Left ventricle myocardium inferior (tissue), 1 donor: Measurements from ENCODE around the gene NCR1. TPM values are rescaled to one million over a fixed set of nuclear protein-coding genes. Genes with fewer than 3 reads are reported as not detected.
"Not testable (repeated sequence)": the region's sequence is repeated elsewhere in the genome, so short reads cannot be mapped to it uniquely, and the experiment has no call there.

Experiments
- DNase-seq: peaks from one replicate; pipeline ENCODE4 v3.0.0-alpha.2; 2020
- H3K27ac ChIP-seq: fragments of 200-600 bp; replicated peaks from 2 replicates; pipeline ENCODE4 v1.8.0; 2021
- H3K27me3 ChIP-seq: fragments of 200-600 bp; 2 replicates; pipeline ENCODE4 v1.8.0; 2021; ENCODE audit warnings: low read depth
- H3K36me3 ChIP-seq: fragments of 200-600 bp; 2 replicates; pipeline ENCODE4 v1.8.0; 2021
- H3K4me1 ChIP-seq: fragments of 200-600 bp; 2 replicates; pipeline ENCODE4 v1.8.0; 2021
- H3K4me3 ChIP-seq: fragments of 200-600 bp; 2 replicates; pipeline ENCODE4 v1.8.0; 2021; ENCODE audit warnings: mild to moderate bottlenecking, moderate library complexity
- H3K9me3 ChIP-seq: fragments of 200-600 bp; replicated peaks from 2 replicates; pipeline ENCODE4 v1.8.0; 2021
- intact Hi-C: fragments of 100-400 bp; cut with micrococcal nuclease; formaldehyde crosslinking; loops from one replicate; pipeline ENCODE4 v1.11.0; 2022
- total RNA-seq: library from RNA; stranded (reverse); fragmentation: NEBNext Ultra II Directional; extraction: Animal tissue kit (Norgen Biotek cat#: 25700); gene quantifications from one replicate; pipeline ENCODE4 v1.2.1, GENCODE V29; 2021
- TF ChIP-seq, protein P1 (sequence below): fragments of 200-600 bp; IDR thresholded peaks from 2 replicates; pipeline ENCODE4 v1.8.0; 2021; ENCODE audit warnings: antibody characterized with exemption, mild to moderate bottlenecking, borderline replicate concordance
- donor health status: DM: no; HTN: yes; CAD: no; lungs with severe emphysema.

Gene NCR1
- total RNA-seq, 1 donor from 2014 or later = 0.30 TPM

DNA sequence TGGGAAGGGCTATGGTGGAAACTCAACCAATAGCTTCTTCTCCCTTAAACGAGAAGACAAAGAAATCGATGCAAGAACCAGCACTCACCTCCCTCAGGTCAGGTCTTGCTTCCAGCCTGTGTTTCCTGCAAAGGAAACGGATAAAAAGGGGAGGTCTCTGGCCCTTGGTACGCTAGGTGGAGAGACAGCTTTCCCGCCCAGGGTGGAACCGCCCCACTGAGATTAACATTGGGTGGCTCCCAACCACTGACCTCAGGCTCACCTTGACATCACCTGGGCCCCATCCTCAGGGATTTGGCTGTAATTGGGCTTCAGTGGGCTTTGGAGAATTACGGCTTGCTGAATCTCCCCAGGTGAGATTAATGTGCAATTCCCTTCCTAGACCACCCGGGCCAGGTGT is 41.4 kb downstream of the NCR1 start, which contains the start of gene NLRP7:
Gene NLRP7, minus strand, starts transcription at position 150 of the 400 bp plus-strand sequence.
- intact Hi-C loops = no loop called here
- no peaks in the 10 kb centered on the region for H3K9me3 ChIP-seq
- no peak for DNase-seq
- H3K27me3 ChIP-seq = peaks cover 63% of the 10 kb centered on the region
- no peak within 1 kb of the TSS for H3K27ac ChIP-seq
- H3K4me3 ChIP-seq = no peak within 1 kb of the TSS
- H3K36me3 ChIP-seq = no peaks in the 10 kb centered on the region
- TF ChIP-seq, protein P1, sequence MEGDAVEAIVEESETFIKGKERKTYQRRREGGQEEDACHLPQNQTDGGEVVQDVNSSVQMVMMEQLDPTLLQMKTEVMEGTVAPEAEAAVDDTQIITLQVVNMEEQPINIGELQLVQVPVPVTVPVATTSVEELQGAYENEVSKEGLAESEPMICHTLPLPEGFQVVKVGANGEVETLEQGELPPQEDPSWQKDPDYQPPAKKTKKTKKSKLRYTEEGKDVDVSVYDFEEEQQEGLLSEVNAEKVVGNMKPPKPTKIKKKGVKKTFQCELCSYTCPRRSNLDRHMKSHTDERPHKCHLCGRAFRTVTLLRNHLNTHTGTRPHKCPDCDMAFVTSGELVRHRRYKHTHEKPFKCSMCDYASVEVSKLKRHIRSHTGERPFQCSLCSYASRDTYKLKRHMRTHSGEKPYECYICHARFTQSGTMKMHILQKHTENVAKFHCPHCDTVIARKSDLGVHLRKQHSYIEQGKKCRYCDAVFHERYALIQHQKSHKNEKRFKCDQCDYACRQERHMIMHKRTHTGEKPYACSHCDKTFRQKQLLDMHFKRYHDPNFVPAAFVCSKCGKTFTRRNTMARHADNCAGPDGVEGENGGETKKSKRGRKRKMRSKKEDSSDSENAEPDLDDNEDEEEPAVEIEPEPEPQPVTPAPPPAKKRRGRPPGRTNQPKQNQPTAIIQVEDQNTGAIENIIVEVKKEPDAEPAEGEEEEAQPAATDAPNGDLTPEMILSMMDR = no peak
- no peaks in the 10 kb centered on the region for H3K4me1 ChIP-seq

DNA sequence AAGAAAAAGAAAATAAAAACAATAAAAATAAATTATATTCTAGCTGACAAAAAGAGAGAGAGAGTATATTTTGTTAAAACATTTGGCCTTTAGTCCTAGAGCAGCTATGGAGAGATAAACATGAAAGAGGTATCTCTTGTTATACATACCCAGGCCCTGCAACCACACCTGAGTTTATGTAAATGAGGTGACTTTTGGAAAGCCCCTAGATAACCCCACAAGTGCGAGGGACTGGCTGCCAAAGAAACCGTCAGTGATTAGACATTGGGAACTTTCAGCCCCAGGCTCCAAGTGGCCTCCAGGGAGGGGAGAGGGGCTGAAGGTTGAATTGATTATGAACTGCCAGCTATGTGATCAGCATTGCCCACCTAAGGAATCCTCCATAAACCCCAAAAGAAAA is 43.5 kb downstream of the NCR1 start:
- H3K4me3 ChIP-seq = no peak overlapping the region
- peaks cover 66% of the 10 kb centered on the region for H3K27me3 ChIP-seq
- DNase-seq = no peak
- H3K36me3 ChIP-seq = no peaks in the 10 kb centered on the region
- intact Hi-C loops = no loop called here
- no peaks in the 10 kb centered on the region for H3K4me1 ChIP-seq
- H3K9me3 ChIP-seq = no peaks in the 10 kb centered on the region
- TF ChIP-seq, protein P1 = no peak
- no peak overlapping the region for H3K27ac ChIP-seq

DNA sequence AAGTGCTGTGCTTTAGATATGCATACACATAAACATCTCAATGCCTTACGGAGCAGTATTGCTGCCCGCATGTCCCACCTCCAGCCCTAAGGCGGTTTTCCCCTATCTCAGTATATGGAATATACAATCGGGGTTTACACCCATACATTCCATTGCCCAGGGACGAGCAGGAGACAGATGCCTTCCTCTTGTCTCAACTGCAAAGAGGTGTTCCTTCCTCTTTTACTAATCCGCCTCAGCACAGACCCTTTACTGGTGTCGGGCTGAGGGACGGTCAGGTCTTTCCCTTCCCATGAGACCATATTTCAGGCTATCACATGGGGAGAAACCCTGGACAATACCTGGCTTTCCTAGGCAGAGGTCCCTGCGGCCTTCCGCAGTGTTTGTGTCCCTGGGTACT is 44.6 kb downstream of the NCR1 start:
- DNase-seq, intact Hi-C loops, H3K9me3 ChIP-seq, H3K4me1 ChIP-seq, H3K36me3 ChIP-seq, H3K4me3 ChIP-seq, H3K27ac ChIP-seq: not testable (repeated sequence)
- H3K27me3 ChIP-seq = peaks cover 59% of the 10 kb centered on the region

DNA sequence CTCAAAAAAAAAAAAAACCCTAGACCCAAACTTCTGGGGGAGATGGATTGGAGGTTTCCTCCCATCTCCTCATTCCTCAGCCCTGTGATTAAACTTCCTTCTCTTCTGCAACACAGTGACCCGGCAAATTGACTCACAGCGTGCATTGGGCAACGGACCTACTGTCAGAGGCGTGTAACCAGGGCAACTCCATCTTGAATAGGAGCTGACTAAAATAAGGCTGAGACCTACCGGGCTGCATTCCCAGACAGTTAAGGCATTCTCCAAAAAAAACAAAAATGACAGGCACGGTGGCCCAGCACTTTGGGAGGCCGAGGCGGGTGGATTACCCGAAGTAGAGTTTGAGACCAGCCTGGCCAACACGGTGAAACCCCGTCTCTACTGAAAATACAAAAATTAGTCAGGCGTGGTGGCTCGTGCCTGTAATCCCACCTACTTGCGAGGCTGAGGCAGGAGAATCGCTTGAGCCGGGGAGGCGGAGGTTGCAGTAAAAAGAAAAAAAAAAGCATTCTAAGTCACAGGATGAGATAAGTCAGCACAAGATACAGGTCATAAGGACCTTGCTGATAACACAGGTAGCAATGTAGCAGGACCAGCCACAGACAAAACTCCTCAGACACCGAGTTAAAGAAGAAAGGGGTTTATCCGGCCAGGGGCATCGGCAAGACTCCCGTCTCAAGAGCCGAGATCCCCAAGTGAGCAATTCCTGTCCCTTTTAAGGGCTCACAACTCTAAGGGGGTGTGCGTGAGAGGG is 46.8 kb downstream of the NCR1 start:
- Histone ChIP-seq H3K36me3 (no peaks in the 10 kb centered on the region), H3K27ac (no peak overlapping the region), H3K27me3 (peaks cover 43% of the 10 kb centered on the region), H3K4me3 (no peak overlapping the region), H3K4me1 (no peaks in the 10 kb centered on the region), H3K9me3 (no peaks in the 10 kb centered on the region)
- intact Hi-C loops = no loop called here
- TF ChIP-seq, protein P1 = no peak
- no peak for DNase-seq

DNA sequence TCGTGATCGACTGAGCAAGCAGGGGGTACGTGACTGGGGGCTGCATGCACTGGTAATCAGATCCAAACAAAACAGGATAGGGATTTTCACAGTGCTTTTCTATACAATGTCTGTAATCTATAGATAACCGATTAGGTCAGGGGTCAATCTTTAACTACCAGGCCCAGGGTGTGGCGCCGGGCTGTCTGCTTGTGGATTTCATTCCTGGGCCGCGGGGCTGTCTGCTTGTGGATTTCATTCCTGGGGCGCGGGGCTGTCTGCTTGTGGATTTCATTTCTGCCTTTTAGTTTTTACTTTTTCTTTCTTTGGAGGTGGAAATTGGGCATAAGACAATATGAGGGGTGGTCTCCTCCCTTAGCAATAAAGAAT is 47.4 kb downstream of the NCR1 start:
- intact Hi-C loops, H3K4me1 ChIP-seq, DNase-seq, H3K4me3 ChIP-seq, H3K9me3 ChIP-seq, H3K27ac ChIP-seq, H3K36me3 ChIP-seq: not testable (repeated sequence)
- H3K27me3 ChIP-seq = peaks cover 43% of the 10 kb centered on the region

DNA sequence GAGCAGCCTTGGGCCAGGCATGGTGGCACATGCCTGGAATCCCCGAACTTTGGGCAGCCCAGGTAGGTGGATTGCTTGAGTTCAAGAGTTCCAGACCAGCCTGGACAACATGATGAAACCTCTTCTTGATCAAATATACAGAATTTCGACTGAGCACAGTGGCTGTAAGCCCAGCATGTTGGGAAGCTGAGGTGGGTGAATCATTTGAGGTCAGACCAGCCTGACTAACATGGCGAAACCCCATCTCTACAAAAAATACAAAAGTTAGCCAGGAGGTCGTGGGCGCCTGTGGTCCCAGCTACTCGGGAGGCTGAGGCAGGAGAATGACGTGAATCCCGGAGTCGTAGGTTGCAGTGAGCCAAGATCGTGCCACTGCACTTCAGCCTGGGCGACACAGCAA is 49.4 kb downstream of the NCR1 start:
- intact Hi-C loops = no loop called here
- DNase-seq = no peak
- TF ChIP-seq, protein P1 = no peak
- H3K9me3 ChIP-seq = no peaks in the 10 kb centered on the region
- no peak overlapping the region for H3K27ac ChIP-seq
- no peaks in the 10 kb centered on the region for H3K4me1 ChIP-seq
- H3K4me3 ChIP-seq = no peak overlapping the region
- H3K27me3 ChIP-seq = peaks cover 32% of the 10 kb centered on the region
- H3K36me3 ChIP-seq = no peaks in the 10 kb centered on the region
